Suprapubic skin (tissue), 4 donors: ENCODE measurements around the gene LRMDA. TPM values are rescaled to one million over a fixed set of nuclear protein-coding genes. Genes with fewer than 3 reads are reported as not detected.

Source experiments
- DNase-seq, 2 donors: peaks; one replicate each; pipeline ENCODE4 v3.0.0-alpha.2; 2019; ENCODE audit warnings: low spot score in 2 of 2
- H3K27ac ChIP-seq: fragments of 200-600 bp; sonication (generic); one replicate; pipeline ENCODE4 v1.5.1; 2019
- H3K27me3 ChIP-seq: fragments of 200-600 bp; sonication (generic); one replicate; pipeline ENCODE4 v1.5.1; 2019
- H3K36me3 ChIP-seq: fragments of 200-600 bp; sonication (generic); one replicate; pipeline ENCODE4 v1.5.1; 2019
- H3K4me1 ChIP-seq: fragments of 200-600 bp; sonication (generic); one replicate; pipeline ENCODE4 v1.5.1; 2019
- H3K4me3 ChIP-seq: fragments of 200-600 bp; sonication (generic); one replicate; pipeline ENCODE4 v1.5.1; 2019; ENCODE audit warnings: mild to moderate bottlenecking
- H3K9me3 ChIP-seq: fragments of 200-600 bp; sonication (generic); one replicate; pipeline ENCODE4 v1.5.1; 2019
- CTCF ChIP-seq, 2 donors: fragments of 200-600 bp in 1 of 2; fragments of 450-650 bp in 1 of 2; sonication (generic) in 1 of 2; IDR thresholded peaks; one replicate each; pipeline ENCODE4 v1.5.1; 2016 to 2019; ENCODE audit warnings: antibody characterized with exemption in 2 of 2, mild to moderate bottlenecking in 1 of 2, moderate library complexity in 1 of 2
- EP300 ChIP-seq: sonication (generic); formaldehyde crosslinking; IDR thresholded peaks from one replicate; pipeline ENCODE4 v1.6.1; 2017; ENCODE audit warnings: antibody characterized with exemption
- POLR2A ChIP-seq, 2 donors: fragments of 450-650 bp; IDR thresholded peaks; one replicate each; pipeline ENCODE4 v1.6.1; 2017; ENCODE audit warnings: antibody characterized with exemption in 2 of 2, mild to moderate bottlenecking in 2 of 2, moderate library complexity in 2 of 2
- POLR2AphosphoS5 ChIP-seq, 3 donors: sonication (generic); formaldehyde crosslinking; IDR thresholded peaks; one replicate each; pipeline ENCODE4 v1.6.1; 2017; ENCODE audit warnings: antibody characterized with exemption in 3 of 3
- WGBS: methylation state at CpG from one replicate; pipeline ENCODE4 v1.1.5; 2018; 5-methylcytosine and 5-hydroxymethylcytosine counted together
- total RNA-seq, 4 donors: library from RNA; depleted of rRNA; stranded (reverse); fragments of >200 nt; gene quantifications; one replicate each; pipeline ENCODE4 v1.1.0, GENCODE V29; 2016

LRMDA gene
- total RNA-seq, 4 donors from 2014 or later: 0.10 to 2.9 (median 1.9) TPM; not detected in 1

GRCh38 chr10:76329891-76330575 lies 898.6 kb downstream of the LRMDA start:
- H3K4me3 ChIP-seq: no peak overlapping the region
- TF ChIP-seq EP300 (no peak), POLR2A (IDR thresholded peaks at IDR 0.05) (no peak), POLR2AphosphoS5 (IDR thresholded peaks at IDR 0.05) (no peak), CTCF (IDR thresholded peaks at IDR 0.05) (no peak)
- no peak for DNase-seq
- no peaks in the 10 kb centered on the region for H3K27me3 ChIP-seq
- H3K9me3 ChIP-seq: no peaks in the 10 kb centered on the region
- H3K27ac ChIP-seq: no peak overlapping the region
- no peaks in the 10 kb centered on the region for H3K4me1 ChIP-seq
- WGBS: 87% methylated on average over 5 of the region's 5 CpGs
- H3K36me3 ChIP-seq: no peaks in the 10 kb centered on the region

GRCh38 chr10:76331742-76332141 lies 900.3 kb downstream of the LRMDA start:
- TF ChIP-seq POLR2A (IDR thresholded peaks at IDR 0.05): no peak
- no peak for TF ChIP-seq EP300
- TF ChIP-seq POLR2AphosphoS5 (IDR thresholded peaks at IDR 0.05): no peak
- no peak for TF ChIP-seq CTCF (IDR thresholded peaks at IDR 0.05)
- Histone ChIP-seq H3K27ac (no peak overlapping the region), H3K36me3 (no peaks in the 10 kb centered on the region), H3K4me3 (no peak overlapping the region), H3K9me3 (no peaks in the 10 kb centered on the region), H3K4me1 (peaks cover 2% of the 10 kb centered on the region), H3K27me3 (no peaks in the 10 kb centered on the region)
- WGBS: 88% methylated on average over 4 of the region's 4 CpGs
- DNase-seq: no peak

GRCh38 chr10:76333326-76333725 lies 901.9 kb downstream of the LRMDA start:
- 82% methylated on average over 2 of the region's 2 CpGs for WGBS
- no peak for TF ChIP-seq POLR2AphosphoS5 (IDR thresholded peaks at IDR 0.05)
- peaks cover 2% of the 10 kb centered on the region for H3K4me1 ChIP-seq
- H3K27me3 ChIP-seq: no peaks in the 10 kb centered on the region
- H3K36me3 ChIP-seq: no peaks in the 10 kb centered on the region
- DNase-seq: no peak
- H3K27ac ChIP-seq: no peak overlapping the region
- no peak overlapping the region for H3K4me3 ChIP-seq
- no peaks in the 10 kb centered on the region for H3K9me3 ChIP-seq

GRCh38 chr10:76333796-76334195 lies 902.4 kb downstream of the LRMDA start:
- Histone ChIP-seq H3K9me3 (no peaks in the 10 kb centered on the region), H3K27ac (no peak overlapping the region), H3K4me1 (peaks cover 2% of the 10 kb centered on the region), H3K4me3 (no peak overlapping the region), H3K36me3 (no peaks in the 10 kb centered on the region), H3K27me3 (no peaks in the 10 kb centered on the region)
- TF ChIP-seq POLR2A (IDR thresholded peaks at IDR 0.05): no peak
- no peak for TF ChIP-seq POLR2AphosphoS5 (IDR thresholded peaks at IDR 0.05)
- TF ChIP-seq EP300: no peak
- no peak for DNase-seq
- 81% methylated on average over 4 of the region's 4 CpGs for WGBS

GRCh38 chr10:76334255-76334654 lies 902.8 kb downstream of the LRMDA start:
- Histone ChIP-seq H3K36me3 (no peaks in the 10 kb centered on the region), H3K9me3 (no peaks in the 10 kb centered on the region), H3K27ac (no peak overlapping the region), H3K27me3 (no peaks in the 10 kb centered on the region), H3K4me3 (no peak overlapping the region), H3K4me1 (peaks cover 2% of the 10 kb centered on the region)
- 75% methylated on average over 5 of the region's 5 CpGs for WGBS
- TF ChIP-seq EP300 (no peak), CTCF (IDR thresholded peaks at IDR 0.05) (no peak), POLR2AphosphoS5 (IDR thresholded peaks at IDR 0.05) (no peak), POLR2A (IDR thresholded peaks at IDR 0.05) (no peak)
- DNase-seq: no peak

- Histone ChIP-seq H3K27me3 (no peaks in the 10 kb centered on the region), H3K4me3 (no peak overlapping the region), H3K9me3 (no peaks in the 10 kb centered on the region), H3K27ac (no peak overlapping the region), H3K4me1 (peaks cover 2% of the 10 kb centered on the region), H3K36me3 (no peaks in the 10 kb centered on the region)
- WGBS: 61% methylated on average over 1 of the region's 1 CpG
- no peak for DNase-seq
- TF ChIP-seq EP300: no peak
- TF ChIP-seq CTCF (IDR thresholded peaks at IDR 0.05): no peak
- TF ChIP-seq POLR2AphosphoS5 (IDR thresholded peaks at IDR 0.05): no peak
- TF ChIP-seq POLR2A (IDR thresholded peaks at IDR 0.05): no peak
Observed at GRCh38 chr10:76336213-76336963, 905.0 kb downstream of the LRMDA start.
